Rectal smooth muscle tissue (tissue), 1 donor: ENCODE data around the gene STXBP6.
"Not testable (repeated sequence)": the region's sequence is repeated elsewhere in the genome, so short reads cannot be mapped to it uniquely, and the experiment has no call there.

Experiments used
- H3K27ac ChIP-seq: one replicate; pipeline ENCODE4 v1.7.0; 2013; ENCODE audit warnings: low read depth, low read length, inconsistent platforms
- H3K27me3 ChIP-seq: one replicate; pipeline ENCODE4 v1.7.0; 2013; ENCODE audit warnings: low read length; ENCODE audit not compliant: control insufficient read depth, insufficient read depth
- H3K36me3 ChIP-seq: one replicate; pipeline ENCODE4 v1.7.0; 2013; ENCODE audit warnings: low read length; ENCODE audit not compliant: control insufficient read depth, insufficient read depth
- H3K4me1 ChIP-seq: one replicate; pipeline ENCODE4 v1.7.0; 2013; ENCODE audit warnings: low read length; ENCODE audit not compliant: control insufficient read depth, insufficient read depth
- H3K4me3 ChIP-seq: one replicate; pipeline ENCODE4 v1.7.0; 2013; ENCODE audit warnings: low read length
- H3K9ac ChIP-seq: one replicate; pipeline ENCODE4 v1.7.0; 2013; ENCODE audit warnings: low read length

Gene STXBP6

GRCh38 chr14:24784981-24785380, 265.0 kb downstream of the STXBP6 start:
- H3K4me3 ChIP-seq = no peak overlapping the region
- no peak overlapping the region for H3K27ac ChIP-seq
- no peaks in the 10 kb centered on the region for H3K4me1 ChIP-seq
- H3K9ac ChIP-seq = no peak overlapping the region
- H3K36me3 ChIP-seq = no peaks in the 10 kb centered on the region
- no peaks in the 10 kb centered on the region for H3K27me3 ChIP-seq

- Histone ChIP-seq H3K4me3 (no peak overlapping the region), H3K9ac (no peak overlapping the region), H3K27ac (no peak overlapping the region), H3K36me3 (no peaks in the 10 kb centered on the region), H3K4me1 (no peaks in the 10 kb centered on the region), H3K27me3 (no peaks in the 10 kb centered on the region)
Measured at GRCh38 chr14:24783791-24784190, 266.2 kb downstream of the STXBP6 start.

- no peaks in the 10 kb centered on the region for H3K36me3 ChIP-seq
- no peaks in the 10 kb centered on the region for H3K4me1 ChIP-seq
- no peaks in the 10 kb centered on the region for H3K27me3 ChIP-seq
- H3K9ac ChIP-seq = no peak overlapping the region
- H3K27ac ChIP-seq = no peak overlapping the region
- H3K4me3 ChIP-seq = no peak overlapping the region
Measured at GRCh38 chr14:24780281-24780680, 269.7 kb downstream of the STXBP6 start.

GRCh38 chr14:24777678-24778077, 272.3 kb downstream of the STXBP6 start:
- Histone ChIP-seq H3K27me3 (no peaks in the 10 kb centered on the region), H3K4me3 (no peak overlapping the region), H3K27ac (no peak overlapping the region), H3K4me1 (no peaks in the 10 kb centered on the region), H3K36me3 (no peaks in the 10 kb centered on the region), H3K9ac (no peak overlapping the region)

- no peak overlapping the region for H3K27ac ChIP-seq
- no peak overlapping the region for H3K9ac ChIP-seq
- no peaks in the 10 kb centered on the region for H3K4me1 ChIP-seq
- H3K4me3 ChIP-seq = no peak overlapping the region
- no peaks in the 10 kb centered on the region for H3K36me3 ChIP-seq
- H3K27me3 ChIP-seq = no peaks in the 10 kb centered on the region
Measured at GRCh38 chr14:24775950-24776349, 274.0 kb downstream of the STXBP6 start.

GRCh38 chr14:24774187-24774915, 275.6 kb downstream of the STXBP6 start:
- no peaks in the 10 kb centered on the region for H3K36me3 ChIP-seq
- no peaks in the 10 kb centered on the region for H3K27me3 ChIP-seq
- no peaks in the 10 kb centered on the region for H3K4me1 ChIP-seq
- H3K27ac ChIP-seq = no peak overlapping the region
- no peak overlapping the region for H3K4me3 ChIP-seq
- no peak overlapping the region for H3K9ac ChIP-seq

GRCh38 chr14:24773564-24773963, 276.4 kb downstream of the STXBP6 start:
- not testable (repeated sequence) for H3K9ac ChIP-seq, H3K4me1 ChIP-seq, H3K4me3 ChIP-seq, H3K27ac ChIP-seq, H3K27me3 ChIP-seq, H3K36me3 ChIP-seq

- no peak overlapping the region for H3K4me3 ChIP-seq
- H3K4me1 ChIP-seq = no peaks in the 10 kb centered on the region
- no peaks in the 10 kb centered on the region for H3K36me3 ChIP-seq
- H3K27ac ChIP-seq = no peak overlapping the region
- no peak overlapping the region for H3K9ac ChIP-seq
- no peaks in the 10 kb centered on the region for H3K27me3 ChIP-seq
Measured at GRCh38 chr14:24766434-24766833, 283.5 kb downstream of the STXBP6 start.

- H3K9ac ChIP-seq = no peak overlapping the region
- H3K4me3 ChIP-seq = no peak overlapping the region
- no peaks in the 10 kb centered on the region for H3K27me3 ChIP-seq
- no peak overlapping the region for H3K27ac ChIP-seq
- no peaks in the 10 kb centered on the region for H3K36me3 ChIP-seq
- no peaks in the 10 kb centered on the region for H3K4me1 ChIP-seq
Measured at GRCh38 chr14:24761141-24761540, 288.8 kb downstream of the STXBP6 start.
